Upper lobe of left lung (tissue), 4 donors: Measurements from ENCODE around the gene CCDC33.

Experiments used
- POLR2A ChIP-seq, 4 donors: fragments of 450-650 bp; IDR thresholded peaks; one replicate each; pipeline ENCODE4 v1.5.1; 2016 to 2017; ENCODE audit warnings: antibody characterized with exemption in 4 of 4, mild to moderate bottlenecking in 2 of 4
- POLR2AphosphoS5 ChIP-seq, 2 donors: sonication (generic); formaldehyde crosslinking; IDR thresholded peaks; one replicate each; pipeline ENCODE4 v1.5.1; 2017; ENCODE audit warnings: antibody characterized with exemption in 2 of 2
- TF ChIP-seq, protein P1 (sequence below), 6 experiments: fragments of 450-650 bp in 4 of 6; fragments of 200-600 bp in 2 of 6; sonication (generic) in 2 of 6; IDR thresholded peaks; one replicate each; pipeline ENCODE4 v1.5.1; 2016 to 2019; ENCODE audit warnings: antibody characterized with exemption in 6 of 6

DNA sequence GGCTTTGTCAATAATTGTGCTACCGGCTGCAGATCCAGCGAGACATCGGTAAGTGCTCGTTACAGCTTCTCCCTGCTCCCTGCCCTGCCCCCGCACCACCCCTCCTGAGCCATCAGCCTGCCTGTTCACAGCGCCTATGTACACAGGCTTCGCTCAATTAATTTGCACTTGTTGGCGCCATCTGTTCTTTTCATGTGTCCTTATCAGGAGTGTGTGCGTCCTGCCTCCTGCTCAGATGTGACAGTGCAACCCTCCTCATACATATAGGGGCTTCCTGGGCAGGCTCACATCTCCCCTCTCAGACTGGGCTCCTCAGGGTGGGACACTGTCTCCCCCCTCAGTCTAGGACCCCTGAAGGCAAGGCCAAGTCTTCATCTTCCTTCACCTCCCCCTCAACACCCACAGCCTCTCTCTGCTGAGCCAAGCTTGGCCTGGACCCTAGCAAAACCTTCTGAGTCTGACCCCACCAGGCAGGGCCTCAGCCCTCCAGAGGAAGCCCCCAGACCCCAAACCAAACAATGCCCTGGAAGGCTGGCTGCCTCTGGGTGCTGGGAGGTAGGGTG lies 76.4 kb downstream of the CCDC33 start:
- TF ChIP-seq, protein P1, sequence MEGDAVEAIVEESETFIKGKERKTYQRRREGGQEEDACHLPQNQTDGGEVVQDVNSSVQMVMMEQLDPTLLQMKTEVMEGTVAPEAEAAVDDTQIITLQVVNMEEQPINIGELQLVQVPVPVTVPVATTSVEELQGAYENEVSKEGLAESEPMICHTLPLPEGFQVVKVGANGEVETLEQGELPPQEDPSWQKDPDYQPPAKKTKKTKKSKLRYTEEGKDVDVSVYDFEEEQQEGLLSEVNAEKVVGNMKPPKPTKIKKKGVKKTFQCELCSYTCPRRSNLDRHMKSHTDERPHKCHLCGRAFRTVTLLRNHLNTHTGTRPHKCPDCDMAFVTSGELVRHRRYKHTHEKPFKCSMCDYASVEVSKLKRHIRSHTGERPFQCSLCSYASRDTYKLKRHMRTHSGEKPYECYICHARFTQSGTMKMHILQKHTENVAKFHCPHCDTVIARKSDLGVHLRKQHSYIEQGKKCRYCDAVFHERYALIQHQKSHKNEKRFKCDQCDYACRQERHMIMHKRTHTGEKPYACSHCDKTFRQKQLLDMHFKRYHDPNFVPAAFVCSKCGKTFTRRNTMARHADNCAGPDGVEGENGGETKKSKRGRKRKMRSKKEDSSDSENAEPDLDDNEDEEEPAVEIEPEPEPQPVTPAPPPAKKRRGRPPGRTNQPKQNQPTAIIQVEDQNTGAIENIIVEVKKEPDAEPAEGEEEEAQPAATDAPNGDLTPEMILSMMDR (IDR thresholded peaks at IDR 0.05), result no peak
- TF ChIP-seq POLR2A (IDR thresholded peaks at IDR 0.05) (no peak), POLR2AphosphoS5 (IDR thresholded peaks at IDR 0.05) (no peak)
